CD14-positive monocyte (primary cell): ENCODE results near the gene KLRC3. TPM values are rescaled to one million over a fixed set of nuclear protein-coding genes. Genes with fewer than 3 reads are reported as not detected.
A peak's percentile ranks its signal among the peaks of the same experiment; 100 is the strongest.
"Not testable (repeated sequence)": the region's sequence is repeated elsewhere in the genome, so short reads cannot be mapped to it uniquely, and the experiment has no call there.

Experiments
- DNase-seq, 3 donors: peaks; one replicate each; pipeline ENCODE4 v3.0.0-alpha.2; 2011 to 2022
- H2AFZ ChIP-seq: 2 replicates; pipeline ENCODE4 v1.6.0; 2012; ENCODE audit warnings: mild to moderate bottlenecking, low read depth, low read length, inconsistent platforms; ENCODE audit not compliant: insufficient read depth, poor library complexity, severe bottlenecking
- H3K27ac ChIP-seq, 2 donors: 1 replicate in 1 of 2; 2 replicates in 1 of 2; pipeline ENCODE4 v1.5.1; 2012 to 2013; ENCODE audit warnings: low read length in 2 of 2, control low read depth in 1 of 2, inconsistent platforms in 1 of 2, low read depth in 1 of 2, mild to moderate bottlenecking in 1 of 2
- H3K27me3 ChIP-seq, 2 donors: one replicate each; pipeline versions ENCODE4 v1.6.0 to v1.6.1; 2011 to 2013; ENCODE audit warnings: low read length in 2 of 2; ENCODE audit not compliant: control insufficient read depth in 2 of 2, insufficient read depth in 2 of 2
- H3K36me3 ChIP-seq, 2 donors: replicated peaks in 1 of 2; 1 replicate in 1 of 2; 2 replicates in 1 of 2; pipeline versions ENCODE4 v1.5.1 to v1.6.1; 2012 to 2013; ENCODE audit warnings: low read length in 2 of 2, control low read depth in 1 of 2, inconsistent platforms in 1 of 2, mild to moderate bottlenecking in 1 of 2; ENCODE audit not compliant: insufficient read depth in 2 of 2, control insufficient read depth in 1 of 2
- H3K4me1 ChIP-seq, 2 donors: 1 replicate in 1 of 2; 2 replicates in 1 of 2; pipeline versions ENCODE4 v1.5.1 to v1.6.1; 2012 to 2013; ENCODE audit warnings: low read length in 2 of 2, control low read depth in 1 of 2, inconsistent platforms in 1 of 2, mild to moderate bottlenecking in 1 of 2, moderate library complexity in 1 of 2; ENCODE audit not compliant: insufficient read depth in 2 of 2, control insufficient read depth in 1 of 2
- H3K4me2 ChIP-seq: replicated peaks from 2 replicates; pipeline ENCODE3; 2012; ENCODE audit warnings: low read length, moderate library complexity, mild to moderate bottlenecking; ENCODE audit not compliant: poor library complexity, severe bottlenecking; ENCODE audit errors: extremely low read depth
- H3K4me3 ChIP-seq, 3 experiments: fragments of 200-600 bp in 1 of 3; sonication (generic) in 1 of 3; replicated peaks in 1 of 3; 1 replicate in 2 of 3; 2 replicates in 1 of 3; pipeline ENCODE4 v1.5.1; 2011 to 2013; ENCODE audit warnings: low read length in 3 of 3, mild to moderate bottlenecking in 3 of 3, control low read depth in 2 of 3, low read depth in 2 of 3, inconsistent platforms in 1 of 3, moderate library complexity in 1 of 3
- H3K79me2 ChIP-seq: 2 replicates; pipeline ENCODE4 v1.6.0; 2012; ENCODE audit warnings: mild to moderate bottlenecking, control low read depth, inconsistent platforms, low read length, moderate library complexity; ENCODE audit not compliant: insufficient read depth
- H3K9ac ChIP-seq: 2 replicates; pipeline ENCODE4 v1.6.0; 2017; ENCODE audit warnings: low read length, mild to moderate bottlenecking; ENCODE audit not compliant: insufficient read depth, poor library complexity, severe bottlenecking
- H3K9me3 ChIP-seq, 2 donors: replicated peaks in 1 of 2; 1 replicate in 1 of 2; 2 replicates in 1 of 2; pipeline versions ENCODE4 v1.5.1 to v1.6.1; 2012 to 2013; ENCODE audit warnings: low read length in 2 of 2, control low read depth in 1 of 2; ENCODE audit not compliant: control insufficient read depth in 1 of 2, insufficient read depth in 1 of 2
- H4K20me1 ChIP-seq: 2 replicates; pipeline ENCODE4 v1.6.0; 2012; ENCODE audit warnings: mild to moderate bottlenecking, low read length, control low read depth, moderate library complexity; ENCODE audit not compliant: insufficient read depth
- H3K27ac Mint-ChIP-seq, 7 donors: one replicate each; pipeline ENCODE4 v1.8.0; 2020; ENCODE audit warnings: mild to moderate bottlenecking in 7 of 7, mixed read lengths in 7 of 7, moderate library complexity in 6 of 7, inconsistent platforms in 2 of 7
- H3K27me3 Mint-ChIP-seq, 3 donors: one replicate each; pipeline ENCODE4 v1.8.0; 2021 to 2022; ENCODE audit warnings: low read depth in 3 of 3, mild to moderate bottlenecking in 3 of 3, mixed read lengths in 3 of 3, moderate library complexity in 3 of 3, inconsistent platforms in 1 of 3
- H3K36me3 Mint-ChIP-seq, 2 donors: one replicate each; pipeline ENCODE4 v1.8.0; 2020; ENCODE audit warnings: mixed read lengths in 2 of 2, inconsistent platforms in 1 of 2, mild to moderate bottlenecking in 1 of 2
- H3K4me1 Mint-ChIP-seq: one replicate; pipeline ENCODE4 v1.8.0; 2020; ENCODE audit warnings: mild to moderate bottlenecking, mixed read lengths
- H3K4me3 Mint-ChIP-seq, 2 donors: one replicate each; pipeline ENCODE4 v1.8.0; 2020; ENCODE audit warnings: mild to moderate bottlenecking in 2 of 2, mixed read lengths in 2 of 2, moderate library complexity in 1 of 2
- H3K9me3 Mint-ChIP-seq, 7 donors: one replicate each; pipeline ENCODE4 v1.8.0; 2020 to 2022; ENCODE audit warnings: mixed read lengths in 7 of 7, mild to moderate bottlenecking in 6 of 7, moderate library complexity in 6 of 7, inconsistent platforms in 2 of 7
- CTCF ChIP-seq: fragments of 200-600 bp; IDR thresholded peaks from one replicate; pipeline ENCODE4 v1.8.0; 2022; ENCODE audit warnings: antibody characterized with exemption, mild to moderate bottlenecking
- WGBS: methylation state at CpG from one replicate; pipeline ENCODE4 v1.1.5; 2013; ENCODE audit warnings: missing lambda C conversion rate; ENCODE audit not compliant: insufficient coverage; 5-methylcytosine and 5-hydroxymethylcytosine counted together
- intact Hi-C, 2 donors: fragments of 100-400 bp; cut with micrococcal nuclease; formaldehyde crosslinking; loops; one replicate each; pipeline versions ENCODE4 v1.15.0 to v1.15.1; 2023
- polyA plus RNA-seq, 3 donors: library from polyadenylated mRNA; depleted of rRNA in 1 of 3; unstranded in 2 of 3; stranded (reverse) in 1 of 3; fragments of 300-500 nt in 2 of 3; fragments of >200 nt in 1 of 3; fragmentation: Illumina TruSeq in 2 of 3; gene quantifications; 1 replicate in 2 of 3; 2 replicates in 1 of 3; pipeline ENCODE4 v1.2.3, GENCODE V29; 2012 to 2021

The KLRC3 gene
- polyA plus RNA-seq, 3 donors, result not detected

GRCh38 chr12:10393291-10393690, 27.1 kb downstream of the KLRC3 start:
- Histone ChIP-seq H3K4me1 (peaks cover 40 to 42% of the 10 kb centered on the region in 2 donors), H3K4me2 (no peak overlapping the region), H4K20me1 (no peaks in the 10 kb centered on the region), H3K27me3 (peaks cover 0 to 11% of the 10 kb centered on the region in 2 donors), H3K27ac (peak overlapping the region in 1 of 2 donors; percentile 56), H3K9ac (no peak overlapping the region), H3K36me3 (no peaks in the 10 kb centered on the region), H3K79me2 (no peaks in the 10 kb centered on the region), H2AFZ (no peak overlapping the region), H3K9me3 (no peaks in the 10 kb centered on the region), H3K4me3 (no peak overlapping the region)
- Mint-ChIP-seq H3K4me1 (peaks cover 45% of the 10 kb centered on the region), H3K9me3 (peaks cover 0 to 3% (median 0%) of the 10 kb centered on the region in 7 donors), H3K27me3 (peaks cover 6 to 12% (median 7%) of the 10 kb centered on the region in 3 donors), H3K36me3 (no peaks in the 10 kb centered on the region), H3K27ac (peak overlapping the region in 1 of 7 donors; percentile 76), H3K4me3 (no peak overlapping the region)
- intact Hi-C loops, result no loop called here
- WGBS, result no CpG with 5 or more reads among the region's 3 CpGs
- no peak for TF ChIP-seq CTCF
- no peak for DNase-seq

GRCh38 chr12:10392394-10392930, 27.9 kb downstream of the KLRC3 start:
- Histone ChIP-seq H3K4me3 (peak overlapping the region in 1 of 3 experiments; percentile 47), H3K27me3 (peaks cover 0 to 16% of the 10 kb centered on the region in 2 donors), H3K4me1 (peaks cover 40 to 42% of the 10 kb centered on the region in 2 donors), H3K9me3 (no peaks in the 10 kb centered on the region), H3K27ac (peak overlapping the region; percentile 66 to 87), H3K9ac (peak overlapping the region; percentile 32), H3K4me2 (peak overlapping the region; percentile 63), H2AFZ (peak overlapping the region; percentile 46), H3K79me2 (no peaks in the 10 kb centered on the region), H3K36me3 (no peaks in the 10 kb centered on the region), H4K20me1 (no peaks in the 10 kb centered on the region)
- peaks cover 0 to 5% (median 0%) of the 10 kb centered on the region in 7 donors for H3K9me3 Mint-ChIP-seq
- peaks cover 6 to 11% (median 7%) of the 10 kb centered on the region in 3 donors for H3K27me3 Mint-ChIP-seq
- TF ChIP-seq CTCF, result no peak
- WGBS, result 0% methylated on average over 2 of the region's 7 CpGs
- intact Hi-C loops, result no loop called here
- peaks cover 45% of the 10 kb centered on the region for H3K4me1 Mint-ChIP-seq
- peak overlapping the region; percentile 90 to 98 (median 95) for H3K27ac Mint-ChIP-seq
- H3K36me3 Mint-ChIP-seq, result no peaks in the 10 kb centered on the region
- peak; percentile 73 to 89 (median 77) for DNase-seq
- H3K4me3 Mint-ChIP-seq, result peak overlapping the region; percentile 72 to 86

- H3K9ac ChIP-seq, H3K36me3 ChIP-seq, H3K9me3 Mint-ChIP-seq, intact Hi-C loops, H3K36me3 Mint-ChIP-seq, H3K4me2 ChIP-seq, H3K4me3 Mint-ChIP-seq, H4K20me1 ChIP-seq, H3K9me3 ChIP-seq, H3K27ac ChIP-seq, DNase-seq, H3K4me3 ChIP-seq, H3K79me2 ChIP-seq, H2AFZ ChIP-seq: not testable (repeated sequence)
- Histone ChIP-seq H3K27me3 (peaks cover 0 to 22% of the 10 kb centered on the region in 2 donors), H3K4me1 (peaks cover 36 to 37% of the 10 kb centered on the region in 2 donors)
- Mint-ChIP-seq H3K27me3 (peaks cover 7 to 11% (median 11%) of the 10 kb centered on the region in 3 donors), H3K4me1 (peaks cover 45% of the 10 kb centered on the region), H3K27ac (peak overlapping the region in 1 of 7 donors; percentile 41)
- WGBS, result no CpG with 5 or more reads among the region's 7 CpGs
Measured at GRCh38 chr12:10390991-10391390, 29.4 kb downstream of the KLRC3 start.
